Testis (tissue), 3 donors: ENCODE measurements around the gene ZBTB4. TPM values are rescaled to one million over a fixed set of nuclear protein-coding genes. Genes with fewer than 3 reads are reported as not detected.

Experiments
- DNase-seq: peaks from one replicate; pipeline ENCODE4 v3.0.0-alpha.2; 2019
- H3K27ac ChIP-seq, 2 donors: fragments of 200-600 bp; sonication (generic); one replicate each; pipeline ENCODE4 v1.5.1; 2019
- H3K27me3 ChIP-seq: fragments of 200-600 bp; sonication (generic); one replicate; pipeline ENCODE4 v1.5.1; 2019
- H3K36me3 ChIP-seq: fragments of 200-600 bp; sonication (generic); one replicate; pipeline ENCODE4 v1.5.1; 2017; ENCODE audit warnings: low read depth; ENCODE audit errors: missing control alignments
- H3K4me1 ChIP-seq: fragments of 200-600 bp; sonication (generic); one replicate; pipeline ENCODE4 v1.5.1; 2019
- H3K4me3 ChIP-seq, 2 donors: fragments of 200-600 bp; sonication (generic); one replicate each; pipeline ENCODE4 v1.5.1; 2017 to 2019
- H3K9me3 ChIP-seq: fragments of 200-600 bp; sonication (generic); one replicate; pipeline ENCODE4 v1.5.1; 2017
- POLR2A ChIP-seq: fragments of 450-650 bp; IDR thresholded peaks from one replicate; pipeline ENCODE4 v1.6.1; 2017; ENCODE audit warnings: antibody characterized with exemption, mild to moderate bottlenecking, moderate library complexity
- whole genome bisulfite sequencing, 2 donors: methylation state at CpG; one replicate each; pipeline ENCODE4 v1.1.5; 2018; 5-methylcytosine and 5-hydroxymethylcytosine counted together
- intact Hi-C: fragments of 100-400 bp; cut with DNase I; formaldehyde crosslinking; loops from one replicate; pipeline ENCODE4 v1.15.1; 2023; ENCODE audit warnings: low total_unique reads
- polyA plus RNA-seq: library from polyadenylated mRNA; stranded (reverse); fragments of 350-450 nt; fragmentation: Illumina TruSeq; extraction: RNeasy Lipid Tissue Mini Kit (QIAGEN cat#74804); gene quantifications from one replicate; pipeline ENCODE4 v1.2.3, GENCODE V29; 2014; ENCODE audit warnings: low read depth, low replicate concordance; ENCODE audit not compliant: insufficient read depth
- total RNA-seq, 2 donors: library from RNA; depleted of rRNA; stranded (reverse); fragments of >200 nt; gene quantifications; one replicate each; pipeline ENCODE4 v1.2.3, GENCODE V29; 2016
- TF ChIP-seq, protein P1 (sequence below), 3 experiments: fragments of 450-650 bp in 2 of 3; fragments of 200-600 bp in 1 of 3; sonication (generic) in 1 of 3; IDR thresholded peaks; one replicate each; pipeline ENCODE4 v1.5.1; 2016 to 2019; ENCODE audit warnings: antibody characterized with exemption in 3 of 3, mild to moderate bottlenecking in 2 of 3, moderate library complexity in 1 of 3

The ZBTB4 gene
- total and polyA plus RNA-seq, 3 donors from 2014 or later: 34.0 to 43.4 (median 39.5) TPM

DNA sequence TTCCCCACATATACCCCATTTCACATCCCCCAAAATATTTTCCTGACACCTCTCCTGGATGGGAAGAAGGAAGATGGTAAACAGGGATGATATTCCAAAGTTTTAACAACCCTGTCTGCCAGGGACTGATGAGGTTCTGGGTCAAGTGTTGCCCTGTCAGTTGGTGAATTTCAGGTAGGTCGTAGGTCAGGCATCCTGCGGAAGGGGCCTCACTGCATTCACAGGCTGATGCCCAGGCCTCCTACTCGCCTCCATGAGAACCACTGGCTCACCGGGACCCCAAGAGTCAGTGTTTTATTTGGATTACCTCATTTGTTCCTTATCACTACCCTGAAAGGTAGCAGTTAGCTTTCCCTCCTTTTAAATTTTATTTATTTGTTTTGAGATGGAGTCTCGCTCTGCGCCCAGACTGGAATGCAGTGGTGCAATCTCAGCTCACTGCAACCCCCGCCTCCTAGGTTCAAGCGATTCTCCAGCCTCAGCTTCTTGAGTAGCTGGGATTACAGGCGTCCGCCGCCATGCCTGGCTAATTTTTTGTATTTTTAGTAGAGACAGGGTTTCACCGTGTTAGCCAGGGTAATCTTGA is 10.5 kb downstream of the ZBTB4 start:
- no peak overlapping the region for H3K27ac ChIP-seq
- intact Hi-C loops: no loop called here
- H3K9me3 ChIP-seq: no peaks in the 10 kb centered on the region
- TF ChIP-seq, protein P1, sequence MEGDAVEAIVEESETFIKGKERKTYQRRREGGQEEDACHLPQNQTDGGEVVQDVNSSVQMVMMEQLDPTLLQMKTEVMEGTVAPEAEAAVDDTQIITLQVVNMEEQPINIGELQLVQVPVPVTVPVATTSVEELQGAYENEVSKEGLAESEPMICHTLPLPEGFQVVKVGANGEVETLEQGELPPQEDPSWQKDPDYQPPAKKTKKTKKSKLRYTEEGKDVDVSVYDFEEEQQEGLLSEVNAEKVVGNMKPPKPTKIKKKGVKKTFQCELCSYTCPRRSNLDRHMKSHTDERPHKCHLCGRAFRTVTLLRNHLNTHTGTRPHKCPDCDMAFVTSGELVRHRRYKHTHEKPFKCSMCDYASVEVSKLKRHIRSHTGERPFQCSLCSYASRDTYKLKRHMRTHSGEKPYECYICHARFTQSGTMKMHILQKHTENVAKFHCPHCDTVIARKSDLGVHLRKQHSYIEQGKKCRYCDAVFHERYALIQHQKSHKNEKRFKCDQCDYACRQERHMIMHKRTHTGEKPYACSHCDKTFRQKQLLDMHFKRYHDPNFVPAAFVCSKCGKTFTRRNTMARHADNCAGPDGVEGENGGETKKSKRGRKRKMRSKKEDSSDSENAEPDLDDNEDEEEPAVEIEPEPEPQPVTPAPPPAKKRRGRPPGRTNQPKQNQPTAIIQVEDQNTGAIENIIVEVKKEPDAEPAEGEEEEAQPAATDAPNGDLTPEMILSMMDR (IDR thresholded peaks at IDR 0.05): no peak
- TF ChIP-seq POLR2A: no peak
- no peak for DNase-seq
- H3K27me3 ChIP-seq: no peaks in the 10 kb centered on the region
- H3K4me3 ChIP-seq: no peak overlapping the region
- WGBS, 2 donors: 75 to 78% methylated on average over 12 of the region's 12 CpGs
- peaks cover 16% of the 10 kb centered on the region for H3K4me1 ChIP-seq
- H3K36me3 ChIP-seq: no peaks in the 10 kb centered on the region

- intact Hi-C loops: no loop called here
- Histone ChIP-seq H3K9me3 (no peaks in the 10 kb centered on the region), H3K4me3 (no peak overlapping the region), H3K36me3 (no peaks in the 10 kb centered on the region), H3K4me1 (peaks cover 16% of the 10 kb centered on the region), H3K27ac (no peak overlapping the region), H3K27me3 (no peaks in the 10 kb centered on the region)
- 92 to 95% methylated on average over 11 of the region's 11 CpGs for WGBS, 2 donors
- TF ChIP-seq POLR2A: no peak
- TF ChIP-seq, protein P1 (IDR thresholded peaks at IDR 0.05): no peak
- no peak for DNase-seq
Measured at GRCh38 chr17:7468290-7468689, 11.1 kb downstream of the ZBTB4 start.

DNA sequence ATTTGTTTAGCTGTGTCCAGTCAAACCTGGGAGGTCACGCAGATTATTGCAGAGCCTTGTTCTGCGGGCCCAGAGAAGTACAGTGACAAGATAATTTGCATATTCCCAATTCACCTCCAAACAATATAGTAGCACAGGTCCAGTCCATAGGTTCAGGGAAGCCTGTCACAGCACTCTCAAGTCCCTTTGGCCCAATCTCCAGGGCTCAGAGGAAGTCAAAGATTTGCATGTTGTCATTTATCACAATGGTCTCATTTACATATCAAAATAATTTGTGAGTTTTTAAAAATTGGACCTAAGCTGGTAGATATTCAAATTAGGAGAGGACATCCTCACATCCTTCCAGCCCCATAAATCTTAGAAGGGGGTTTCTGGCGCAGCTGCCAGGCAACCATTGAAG is 11.9 kb downstream of the ZBTB4 start:
- H3K27ac ChIP-seq: peak overlapping the region in 1 of 2 donors; percentile 80
- intact Hi-C loops: no loop called here

DNA sequence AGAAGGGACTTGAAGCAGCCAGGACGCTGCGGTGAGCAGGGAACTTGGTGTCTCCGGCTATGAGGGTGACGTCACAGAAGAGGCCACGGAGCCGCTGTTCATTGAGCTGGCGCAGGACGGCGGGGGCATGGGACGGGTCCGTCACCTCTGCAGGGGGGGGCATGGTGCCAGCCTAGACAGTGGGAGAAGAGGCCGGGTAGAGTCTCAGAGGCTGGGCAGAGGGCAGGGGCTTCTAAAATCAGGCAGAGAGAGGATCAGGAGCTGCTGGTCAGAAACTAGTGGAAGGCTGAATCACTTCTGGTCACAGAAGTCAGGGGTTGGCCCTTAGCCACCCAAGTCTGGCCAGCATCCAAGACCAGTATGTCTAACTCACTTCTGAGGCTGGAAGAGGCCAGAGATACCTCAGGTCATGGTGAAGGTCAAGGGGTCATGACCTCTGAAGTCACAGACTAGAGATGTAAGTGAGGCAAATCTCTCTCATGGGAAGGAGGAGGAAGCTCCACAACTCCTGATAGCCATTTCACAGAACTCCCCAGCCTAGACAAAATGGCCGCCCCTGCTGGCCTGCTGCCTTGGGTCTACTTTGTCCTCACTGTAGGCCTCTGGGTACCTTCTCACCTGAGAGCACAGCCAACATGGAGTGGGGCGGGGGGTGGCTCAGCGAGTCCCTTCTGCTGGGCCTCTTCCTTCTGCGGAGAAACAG is 12.6 kb downstream of the ZBTB4 start:
- H3K4me3 ChIP-seq: no peak overlapping the region
- peak; percentile 80 for DNase-seq
- H3K9me3 ChIP-seq: no peaks in the 10 kb centered on the region
- H3K36me3 ChIP-seq: no peaks in the 10 kb centered on the region
- TF ChIP-seq, protein P1 (IDR thresholded peaks at IDR 0.05): no peak
- no peak for TF ChIP-seq POLR2A
- peaks cover 16% of the 10 kb centered on the region for H3K4me1 ChIP-seq
- peak overlapping the region; percentile 31 to 80 for H3K27ac ChIP-seq
- 57 to 65% methylated on average over 15 to 16 of the region's 16 CpGs for WGBS, 2 donors
- intact Hi-C loops: no loop called here
- H3K27me3 ChIP-seq: no peaks in the 10 kb centered on the region

More for the DNA sequence above, 11.9 kb downstream of the ZBTB4 start:
- Histone ChIP-seq H3K9me3 (no peaks in the 10 kb centered on the region), H3K36me3 (no peaks in the 10 kb centered on the region), H3K4me1 (peaks cover 16% of the 10 kb centered on the region), H3K4me3 (no peak overlapping the region), H3K27me3 (no peaks in the 10 kb centered on the region)
- TF ChIP-seq, protein P1 (IDR thresholded peaks at IDR 0.05): no peak
- TF ChIP-seq POLR2A: no peak
- no peak for DNase-seq
- WGBS, 2 donors: 90 to 96% methylated on average over 3 of the region's 3 CpGs

GRCh38 chr17:7466318-7466638 is 13.2 kb downstream of the ZBTB4 start:
- TF ChIP-seq, protein P1 (IDR thresholded peaks at IDR 0.05): no peak
- no peak for TF ChIP-seq POLR2A
- Histone ChIP-seq H3K27ac (peak overlapping the region; percentile 31 to 80), H3K27me3 (no peaks in the 10 kb centered on the region), H3K4me3 (no peak overlapping the region), H3K36me3 (no peaks in the 10 kb centered on the region), H3K4me1 (peaks cover 16% of the 10 kb centered on the region), H3K9me3 (no peaks in the 10 kb centered on the region)
- WGBS, 2 donors: 73 to 84% methylated on average over 8 to 9 of the region's 9 CpGs
- intact Hi-C loops: no loop called here
- no peak for DNase-seq
